GM12864 (cell line): ENCODE measurements around the gene ULK4.

ENCODE experiments used
- DNase-seq: peaks from one replicate; pipeline ENCODE4 v3.0.0-alpha.2; 2011; ENCODE audit warnings: low read depth
- H3K4me3 ChIP-seq: 2 replicates; pipeline ENCODE4 v1.5.1; 2011; ENCODE audit warnings: mild to moderate bottlenecking, low read depth, low read length, control low read depth
- CTCF ChIP-seq: IDR thresholded peaks from 2 replicates; pipeline ENCODE4 v1.5.1; 2011; ENCODE audit warnings: low read depth, mild to moderate bottlenecking, moderate library complexity, low read length, control low read depth, inconsistent platforms; ENCODE audit errors: missing control alignments

ULK4 gene

GRCh38 chr3:41430886-41431285, 531.0 kb downstream of the ULK4 start:
- TF ChIP-seq CTCF = no peak
- H3K4me3 ChIP-seq = no peak overlapping the region
- DNase-seq = no peak

GRCh38 chr3:41430391-41430790, 531.5 kb downstream of the ULK4 start:
- no peak for DNase-seq
- no peak for TF ChIP-seq CTCF
- H3K4me3 ChIP-seq = no peak overlapping the region

GRCh38 chr3:41426485-41426884, 535.4 kb downstream of the ULK4 start:
- TF ChIP-seq CTCF = no peak
- no peak for DNase-seq
- no peak overlapping the region for H3K4me3 ChIP-seq

GRCh38 chr3:41424543-41425300, 537.2 kb downstream of the ULK4 start:
- no peak for DNase-seq
- no peak for TF ChIP-seq CTCF
- H3K4me3 ChIP-seq = no peak overlapping the region

GRCh38 chr3:41419809-41420208, 542.1 kb downstream of the ULK4 start:
- no peak overlapping the region for H3K4me3 ChIP-seq
- no peak for DNase-seq
- TF ChIP-seq CTCF = no peak

- TF ChIP-seq CTCF = no peak
- no peak for DNase-seq
- H3K4me3 ChIP-seq = no peak overlapping the region
These were observed 542.8 kb downstream of the ULK4 start for GRCh38 chr3:41418961-41419691.
